HG02610 (cell line): Measurements from ENCODE around the gene EFNA5.

Experiments used
- ATAC-seq: cut with Tn5 transposase; IDR thresholded peaks from one replicate; pipeline ENCODE4 v1.9.1; 2021; ENCODE audit warnings: mild to moderate bottlenecking, moderate library complexity; ENCODE audit not compliant: unreplicated experiment

The EFNA5 gene

DNA sequence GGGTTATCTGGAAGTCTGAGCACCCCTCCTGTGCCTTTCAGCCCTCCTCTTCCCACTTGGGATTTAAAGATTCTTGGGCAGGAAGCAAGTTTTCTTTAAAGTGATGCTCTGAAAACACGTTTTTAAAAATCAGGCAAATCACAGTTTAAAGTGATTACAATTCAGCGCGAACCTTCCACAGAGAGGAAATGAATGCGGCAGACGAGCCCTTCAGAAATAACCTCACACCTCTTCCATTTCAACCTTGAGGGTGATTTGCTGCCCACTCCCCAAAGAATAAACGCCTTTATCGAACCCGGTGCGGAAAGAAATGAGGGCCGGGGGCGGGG is 2.3 kb upstream of the EFNA5 start:
- no peak for ATAC-seq

DNA sequence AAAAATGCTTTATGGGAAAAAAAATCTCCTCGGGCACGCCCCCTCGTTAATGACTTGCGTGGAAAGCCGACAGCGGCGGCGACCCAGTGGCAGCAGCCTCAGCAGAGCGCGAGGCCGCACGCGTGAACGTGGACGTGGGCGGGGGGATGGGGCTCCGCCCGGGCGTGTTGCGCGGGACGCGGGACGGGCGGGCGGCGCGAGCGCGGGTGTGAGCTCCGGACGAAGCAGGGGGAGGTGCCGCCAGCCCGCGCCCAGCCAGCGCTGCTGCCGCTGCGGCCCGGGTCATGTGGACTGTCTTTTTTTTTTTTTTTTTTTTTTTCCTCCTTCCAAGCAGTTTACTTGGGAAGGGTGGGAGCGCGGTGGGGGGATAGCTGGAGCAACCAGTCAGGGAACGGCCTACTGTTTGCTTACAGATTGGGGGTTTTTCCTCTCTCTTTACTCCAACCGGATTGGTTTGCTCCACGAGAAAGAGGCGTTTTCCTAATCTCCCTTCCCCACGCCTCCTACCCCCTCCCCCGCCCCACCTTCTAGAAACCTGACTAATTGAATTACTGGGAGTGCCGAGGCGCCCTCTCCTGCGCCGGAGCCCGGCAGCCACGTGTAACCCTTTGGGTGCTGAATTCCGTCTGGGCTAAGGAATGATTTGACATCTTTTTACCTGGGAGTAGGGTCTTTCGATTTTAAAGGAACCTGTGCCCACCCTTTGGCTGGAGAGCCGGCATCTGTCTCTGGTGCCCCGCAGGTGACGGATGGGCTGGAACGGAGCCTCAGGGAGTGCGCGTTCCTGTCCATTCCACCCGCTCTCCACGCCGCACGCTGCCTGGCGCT is 1.7 kb upstream of the EFNA5 start:
- no peak for ATAC-seq

DNA sequence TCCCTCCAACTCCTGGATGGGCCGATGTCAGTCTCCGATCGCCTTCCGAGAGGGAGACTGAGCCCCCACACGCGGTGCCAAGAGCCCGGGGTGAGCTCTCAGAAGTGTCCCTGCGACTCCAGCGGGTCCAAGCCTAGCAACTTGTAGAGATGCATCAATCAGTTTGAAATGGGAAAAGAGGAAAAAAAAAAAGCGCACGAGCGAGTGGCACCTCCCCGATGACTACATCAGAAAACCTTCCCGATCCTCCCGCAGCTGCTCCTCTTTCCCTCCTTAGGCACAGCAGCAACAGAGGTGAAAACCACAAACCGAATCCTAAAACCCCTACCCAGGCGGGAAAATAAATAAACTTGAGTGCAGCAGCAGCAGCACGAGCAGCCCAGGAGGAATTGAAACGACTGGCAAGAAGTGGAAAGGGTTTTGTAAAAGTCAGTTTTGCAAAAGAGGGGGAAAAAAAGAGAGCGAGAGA is 1.0 kb upstream of the EFNA5 start:
- peak; percentile 0 for ATAC-seq

DNA sequence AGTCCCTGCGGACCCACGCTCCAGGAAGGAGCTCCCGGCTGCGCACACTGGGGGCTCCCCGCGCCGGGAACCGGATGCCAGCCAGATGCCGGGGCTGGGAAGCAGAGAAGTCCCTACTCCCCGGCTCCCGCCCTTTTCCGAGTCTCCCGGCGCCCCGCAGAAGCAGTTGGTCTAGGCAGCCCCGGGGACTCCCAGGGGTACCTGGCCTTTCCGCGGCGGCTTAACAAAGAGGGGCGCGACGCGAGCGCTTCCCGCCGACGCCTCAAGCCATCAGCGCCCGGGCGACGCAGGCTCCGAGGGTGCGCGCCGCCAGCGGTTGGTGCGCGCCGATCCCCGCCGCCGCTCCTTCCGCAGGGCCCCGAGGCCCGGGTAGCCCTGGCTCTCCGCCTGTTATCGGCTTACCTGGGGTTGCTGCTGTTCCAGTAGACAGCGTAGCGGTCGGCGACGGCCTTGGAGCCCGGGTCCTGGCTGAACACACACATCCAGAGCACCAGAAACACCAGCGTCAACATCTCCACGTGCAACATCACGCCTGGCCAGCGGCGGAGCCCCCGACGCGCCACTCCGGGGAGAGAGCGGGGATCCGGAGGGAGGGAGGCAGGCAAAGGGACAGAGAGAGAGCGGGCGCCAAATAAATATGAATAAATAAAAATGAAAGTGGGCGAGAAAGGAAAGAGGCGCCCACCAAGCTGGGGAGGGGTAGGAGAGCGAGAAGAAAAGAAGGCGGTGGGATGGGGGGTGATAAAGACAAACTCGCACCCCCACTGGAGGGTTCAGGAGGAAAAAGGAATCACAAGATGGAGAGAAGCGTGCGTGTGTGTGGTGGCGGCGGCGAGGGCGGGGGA is 428 bp downstream of the EFNA5 start:
- peak; percentile 19 for ATAC-seq

DNA sequence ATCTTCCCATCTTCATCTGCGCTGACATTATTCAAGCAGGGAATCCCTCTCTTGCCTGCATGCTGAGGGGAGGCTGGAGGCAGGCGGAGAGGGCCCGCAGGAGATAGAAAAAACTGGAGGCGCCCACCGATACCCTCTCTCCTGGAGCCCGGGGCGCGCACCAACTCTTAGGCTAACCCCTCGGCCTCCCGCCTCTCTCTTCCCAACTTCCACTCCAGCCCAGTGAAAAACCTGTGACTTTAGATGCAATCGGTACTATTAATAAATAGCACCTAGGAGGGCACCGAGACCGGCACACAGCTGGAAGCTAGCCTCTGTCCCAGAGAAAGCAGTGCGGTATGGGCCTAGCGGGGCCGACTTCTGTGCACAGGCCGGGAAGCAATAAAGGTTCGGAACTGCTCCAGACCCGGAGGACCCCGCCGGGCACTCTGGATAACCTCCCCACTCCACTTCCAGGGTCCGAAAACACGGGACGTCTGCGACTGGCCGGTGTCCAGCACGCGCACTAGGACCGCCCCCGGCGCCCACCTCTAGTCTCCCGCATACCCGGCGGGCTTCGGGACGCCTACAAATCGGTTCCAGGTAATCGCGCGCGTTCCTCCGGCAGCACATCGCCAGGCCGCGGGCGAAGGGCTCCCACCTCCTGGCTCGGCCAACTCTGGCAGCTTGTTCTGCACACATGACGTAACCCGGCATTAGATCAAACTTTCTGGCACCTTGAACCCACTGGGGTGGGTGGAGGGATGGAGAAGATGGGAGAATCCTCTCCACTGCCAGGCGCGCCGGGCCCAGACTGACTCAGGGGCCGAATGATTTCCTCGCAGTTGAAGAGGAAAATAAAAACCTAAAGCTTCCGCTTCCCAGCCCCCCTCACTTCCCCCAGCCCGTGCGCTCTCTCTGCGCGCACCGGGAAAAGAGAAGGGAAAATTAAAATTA is 1.4 kb downstream of the EFNA5 start:
- no peak for ATAC-seq

DNA sequence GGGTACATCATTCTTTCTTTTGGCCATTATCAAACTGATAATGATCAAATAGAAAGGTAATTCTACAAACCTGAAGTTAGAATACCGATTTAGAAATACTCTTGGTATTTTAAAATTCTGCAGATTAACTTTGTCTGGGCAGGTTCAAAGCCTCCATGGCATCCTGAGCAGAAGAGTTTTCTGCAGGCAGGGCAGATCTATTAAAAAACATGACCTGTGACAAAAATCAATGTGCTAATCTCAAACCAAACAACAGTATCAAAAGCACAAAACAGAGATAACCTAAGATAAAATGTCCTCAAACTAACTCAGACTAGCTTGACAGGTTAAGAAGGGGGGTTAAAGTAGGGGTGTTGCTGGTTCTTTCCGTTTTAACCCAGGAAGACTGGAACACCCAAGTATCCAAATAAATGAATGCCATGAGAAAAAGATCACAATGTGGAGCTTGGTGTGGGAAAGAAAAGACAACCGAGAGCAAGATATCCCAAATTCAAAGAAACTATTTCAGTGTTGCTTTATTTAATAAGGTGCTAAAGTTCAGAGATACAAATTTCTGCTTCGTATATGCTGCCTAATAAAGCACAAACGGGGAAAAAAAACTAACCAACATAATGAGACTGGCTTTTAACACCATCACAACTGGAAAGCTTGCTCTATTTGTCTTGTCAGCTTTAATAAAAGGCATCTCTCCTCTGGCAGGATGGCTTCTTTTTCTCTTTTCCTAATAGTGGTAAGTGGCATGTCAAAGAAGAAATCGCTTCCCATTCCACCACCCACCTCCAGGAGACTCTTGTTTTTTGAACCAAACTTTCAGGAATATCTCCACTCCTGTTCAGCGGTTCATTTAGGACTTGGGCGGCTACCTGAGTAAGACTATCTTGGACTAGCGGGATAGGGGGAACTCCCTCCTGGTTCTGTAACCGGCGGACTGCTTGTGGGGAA is 2.3 kb downstream of the EFNA5 start:
- no peak for ATAC-seq

DNA sequence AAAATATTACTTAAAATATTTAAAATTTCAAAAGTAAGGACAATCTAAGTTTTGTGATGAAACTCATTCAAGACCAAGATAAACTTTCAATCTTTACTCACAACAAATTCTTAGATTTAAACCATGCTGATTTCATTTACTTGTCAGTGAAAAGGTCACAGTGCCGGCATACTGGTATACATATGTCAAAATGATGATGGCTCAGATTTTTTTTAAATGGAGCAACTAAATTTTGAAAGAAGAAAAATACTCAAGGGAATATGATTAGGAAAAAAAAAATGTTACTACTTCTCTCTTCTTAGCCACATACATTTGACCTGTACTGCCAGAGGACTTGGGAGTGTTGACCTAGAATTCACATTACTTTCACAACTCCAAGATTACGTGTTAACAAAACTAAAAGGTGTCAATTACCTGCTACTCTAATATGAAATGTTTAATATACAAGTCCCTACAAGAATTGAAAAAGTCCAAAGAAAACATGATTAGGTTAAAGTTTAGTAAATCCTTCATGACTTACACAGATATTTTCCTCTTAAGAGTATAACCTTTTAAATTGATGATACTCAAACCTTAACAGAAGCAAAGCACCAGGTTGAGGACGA is 4.6 kb downstream of the EFNA5 start:
- ATAC-seq = no peak

DNA sequence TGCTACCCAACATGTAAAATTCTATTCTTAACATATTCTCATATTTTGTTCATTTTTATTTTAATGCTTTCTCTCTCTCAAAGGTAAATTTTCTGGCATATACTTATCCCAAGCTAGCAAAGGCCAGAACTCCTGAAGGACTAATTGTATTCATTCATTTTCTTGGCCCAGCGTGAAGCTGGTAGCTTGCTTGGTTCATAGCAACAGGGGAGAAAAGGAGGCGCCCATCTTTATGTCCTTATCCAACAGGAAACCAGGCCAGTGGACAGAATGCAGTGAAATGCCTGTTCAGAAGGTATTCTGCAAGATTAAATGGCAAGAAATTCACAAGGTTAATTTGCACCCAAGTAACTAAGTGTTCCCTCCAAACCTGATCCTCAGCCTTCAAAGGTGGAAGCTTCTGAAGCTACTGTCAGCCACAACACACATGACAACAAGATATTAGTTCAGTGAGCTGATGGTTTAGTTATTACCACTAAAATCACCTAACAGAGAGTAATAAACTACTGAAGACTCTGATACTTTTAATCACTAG is 5.6 kb downstream of the EFNA5 start:
- no peak for ATAC-seq

DNA sequence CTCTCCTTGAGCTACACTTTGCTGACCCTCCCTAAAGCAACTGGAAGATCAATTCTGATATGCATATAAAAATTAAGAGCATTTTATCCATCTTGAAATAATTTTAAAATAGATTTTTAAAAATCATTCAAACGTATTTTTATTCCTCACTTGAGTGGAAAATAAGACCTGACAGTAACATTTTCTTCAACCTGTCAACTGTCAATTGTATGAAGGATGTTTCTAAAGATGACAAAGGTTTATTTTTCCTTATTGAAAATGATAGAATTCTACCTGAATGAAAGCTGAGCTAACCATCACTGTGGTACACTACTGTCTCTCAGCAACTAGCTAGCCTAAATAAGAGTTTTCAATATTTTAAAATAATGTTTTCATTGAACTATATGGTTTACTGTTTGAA is 7.0 kb downstream of the EFNA5 start:
- ATAC-seq = no peak

DNA sequence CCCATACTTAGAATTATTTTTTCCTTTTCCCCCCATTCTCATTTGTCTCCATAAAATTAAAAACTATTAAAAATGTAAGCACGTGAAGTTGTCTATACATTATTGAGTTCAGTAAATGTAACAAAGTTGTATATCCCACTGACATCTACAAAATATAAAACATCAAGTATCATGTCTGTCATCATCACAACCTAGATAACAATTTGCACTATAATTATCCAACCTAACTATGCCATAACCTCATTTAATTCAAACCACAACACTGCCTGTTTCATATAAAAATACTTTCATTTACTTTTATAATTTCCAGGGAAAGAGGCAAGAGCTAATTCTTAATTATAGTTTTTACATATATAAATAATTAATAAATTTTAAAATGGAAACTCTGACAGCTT is 9.1 kb downstream of the EFNA5 start:
- no peak for ATAC-seq

DNA sequence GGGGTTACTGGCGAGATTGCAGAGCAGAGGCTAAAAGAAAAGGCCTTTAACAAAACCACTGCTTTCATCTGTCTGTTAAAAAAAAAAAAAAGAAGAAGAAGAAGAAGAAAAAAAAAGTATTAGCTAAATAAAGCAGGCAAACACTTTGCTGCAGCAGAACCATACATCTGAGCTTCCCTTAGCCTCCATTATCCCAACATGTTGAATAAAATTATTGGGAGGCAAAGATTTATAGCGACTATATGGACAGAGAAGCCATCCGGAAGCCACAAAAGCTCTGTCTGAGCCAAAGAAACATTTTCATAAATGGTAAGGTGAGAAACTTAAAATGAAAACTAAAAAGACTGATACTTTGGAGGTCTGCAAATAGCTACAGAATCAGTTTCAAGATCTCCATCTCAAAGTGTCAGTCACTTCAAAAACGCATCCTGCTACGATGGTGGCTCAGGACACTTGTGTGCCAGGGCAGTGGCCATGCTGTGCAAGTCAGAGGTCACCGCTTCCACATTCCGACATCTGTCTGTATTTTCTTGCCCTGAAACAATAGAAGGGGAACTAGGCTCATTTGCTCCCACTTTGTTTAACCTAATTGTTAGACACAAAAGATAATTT is 9.6 kb downstream of the EFNA5 start:
- peak; percentile 87 for ATAC-seq

DNA sequence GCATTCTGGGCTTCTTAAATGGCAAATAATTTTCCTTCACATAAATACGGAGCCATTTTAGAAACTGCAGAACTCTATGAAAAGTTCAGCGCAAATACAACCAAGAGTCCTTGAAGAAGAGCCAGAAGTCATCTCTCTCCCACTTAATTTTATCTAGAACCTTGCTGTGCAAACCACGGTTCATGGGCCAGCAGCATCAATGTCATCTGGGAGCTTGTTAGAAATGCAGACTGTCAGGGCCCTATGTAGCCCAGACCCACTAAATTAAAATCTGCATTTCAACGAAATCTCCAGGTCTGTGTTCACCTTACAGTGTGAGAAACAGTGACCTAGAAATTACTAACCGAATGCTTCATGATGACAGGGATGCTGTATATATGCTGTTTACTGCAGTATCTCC is 12.2 kb downstream of the EFNA5 start:
- ATAC-seq = no peak

DNA sequence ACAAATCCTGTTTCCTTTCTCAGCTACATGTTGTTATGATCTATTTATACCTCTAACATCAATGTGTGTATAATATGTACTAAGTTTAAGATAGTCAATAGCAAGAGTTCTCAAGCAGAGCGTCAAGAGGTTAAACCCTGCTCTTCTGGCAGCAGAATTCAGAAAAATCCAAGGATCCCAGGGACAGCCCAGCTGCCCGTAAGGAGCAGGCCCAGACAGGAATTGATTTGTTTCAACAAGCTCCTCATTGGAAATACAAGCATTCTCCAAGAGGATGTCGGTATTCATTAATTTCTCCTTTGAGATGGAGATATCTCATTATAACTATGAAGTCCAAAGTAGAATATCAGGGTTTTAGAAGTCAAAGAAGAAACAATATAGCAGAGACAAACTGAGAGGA is 14.9 kb downstream of the EFNA5 start:
- no peak for ATAC-seq

DNA sequence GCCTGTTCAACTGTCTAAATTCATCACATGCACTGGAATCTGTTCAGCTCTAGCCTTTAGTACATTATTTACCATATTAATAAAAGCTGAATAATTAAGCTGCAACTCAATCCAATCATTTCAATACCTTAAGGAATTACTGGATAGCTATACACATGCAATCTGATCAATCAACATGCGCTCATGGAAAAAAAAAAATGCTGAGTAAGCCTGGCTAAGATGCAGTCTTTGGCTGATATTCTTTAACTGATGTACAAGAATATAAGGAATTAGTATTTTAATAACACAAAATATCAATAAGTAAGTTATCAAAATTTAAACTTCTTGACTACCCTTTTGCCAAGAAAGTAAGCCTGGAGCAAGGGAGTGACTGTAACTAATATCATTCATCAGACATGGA is 15.9 kb downstream of the EFNA5 start:
- ATAC-seq = no peak

DNA sequence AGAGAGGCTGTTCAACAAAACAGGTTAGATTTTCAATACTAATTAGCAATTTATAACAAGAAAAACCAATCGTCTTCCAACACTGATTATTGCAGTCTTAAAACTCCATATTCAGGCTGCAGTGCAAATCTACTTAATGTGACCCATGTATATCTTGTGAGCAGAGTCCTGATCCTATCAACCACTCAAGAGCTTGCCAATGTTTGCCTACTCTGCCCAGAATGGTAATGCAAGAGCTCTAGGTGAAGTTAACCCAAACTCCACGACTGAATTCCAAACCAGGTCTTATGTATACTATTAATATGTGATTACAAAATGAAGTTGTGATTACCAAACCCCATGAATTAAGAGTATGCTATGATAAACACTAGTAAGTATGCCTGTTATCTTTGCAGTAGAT is 17.1 kb downstream of the EFNA5 start:
- ATAC-seq = no peak

DNA sequence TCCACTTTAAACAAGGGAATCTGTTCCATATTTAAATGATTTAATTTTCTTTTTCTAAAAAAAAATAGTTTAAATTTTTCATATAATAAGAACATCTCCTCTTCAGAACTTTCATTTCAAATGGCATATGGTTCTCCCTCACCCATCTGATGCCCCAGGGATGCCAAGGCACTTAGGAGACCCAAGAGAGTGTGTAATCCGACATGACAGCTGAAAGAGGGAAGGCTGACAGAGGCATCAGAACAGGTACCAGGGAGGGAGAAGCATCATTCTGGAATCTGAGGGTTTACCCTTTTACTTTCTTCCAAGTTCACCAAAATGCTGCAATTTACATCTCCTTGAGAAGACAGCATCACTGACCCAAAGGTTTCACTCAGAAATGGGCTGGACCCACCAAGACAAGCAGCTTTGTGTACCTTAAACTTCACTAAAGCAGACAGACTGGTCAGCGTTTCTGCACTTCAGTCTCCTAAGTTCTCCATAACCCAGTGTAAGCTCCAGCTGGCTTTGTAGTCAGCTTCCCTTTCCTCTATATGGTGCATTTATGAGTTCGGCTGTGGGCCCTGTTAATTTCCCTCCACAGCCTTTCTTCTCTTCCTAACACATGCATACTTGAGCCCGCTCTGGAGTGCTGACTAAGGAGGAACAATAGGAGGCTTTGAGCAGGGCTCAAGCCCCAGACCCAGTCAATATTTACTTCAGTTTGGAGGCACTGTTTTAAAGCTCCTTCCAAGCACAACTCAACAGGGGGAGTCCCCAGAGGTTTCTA is 17.7 kb downstream of the EFNA5 start:
- ATAC-seq = no peak

DNA sequence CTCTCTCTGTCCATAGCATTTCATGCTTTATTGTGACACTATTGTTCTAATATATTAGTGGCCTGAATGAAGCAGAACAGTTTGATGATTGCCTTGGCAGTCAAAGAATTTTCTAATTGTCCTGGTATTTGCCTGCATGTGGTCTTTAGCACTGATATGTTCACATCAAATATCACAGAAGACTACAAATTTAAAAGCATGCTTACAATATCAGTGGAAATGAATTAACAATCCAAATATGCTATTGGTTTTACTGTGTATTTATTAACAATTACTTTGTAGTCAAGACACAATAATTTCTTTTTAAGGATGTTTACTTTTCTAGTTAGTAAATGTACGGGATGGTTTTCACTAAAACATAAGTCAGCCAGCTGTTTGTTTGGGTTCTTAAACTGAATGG is 18.3 kb downstream of the EFNA5 start:
- no peak for ATAC-seq

DNA sequence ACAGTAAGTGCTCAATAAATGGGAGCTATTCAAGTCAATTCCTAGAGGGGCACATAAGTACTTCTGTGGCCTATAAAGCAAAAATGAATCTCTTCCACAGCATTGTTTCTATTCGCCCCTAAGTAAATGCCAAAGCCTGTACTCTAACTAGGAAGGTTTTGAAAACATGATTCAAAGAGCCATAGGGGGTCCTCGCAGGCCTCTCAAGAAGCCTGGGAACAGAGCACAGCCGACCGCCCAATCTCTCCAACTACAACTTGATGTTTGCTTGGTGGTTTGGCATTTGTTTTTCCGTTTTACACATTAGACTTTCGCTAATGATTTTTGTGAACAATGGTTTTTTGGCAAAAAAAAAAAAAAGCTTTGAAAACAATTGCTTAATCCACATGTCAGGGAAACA is 19.4 kb downstream of the EFNA5 start:
- no peak for ATAC-seq
